ENCODE data around the gene CCDC187.

DNA sequence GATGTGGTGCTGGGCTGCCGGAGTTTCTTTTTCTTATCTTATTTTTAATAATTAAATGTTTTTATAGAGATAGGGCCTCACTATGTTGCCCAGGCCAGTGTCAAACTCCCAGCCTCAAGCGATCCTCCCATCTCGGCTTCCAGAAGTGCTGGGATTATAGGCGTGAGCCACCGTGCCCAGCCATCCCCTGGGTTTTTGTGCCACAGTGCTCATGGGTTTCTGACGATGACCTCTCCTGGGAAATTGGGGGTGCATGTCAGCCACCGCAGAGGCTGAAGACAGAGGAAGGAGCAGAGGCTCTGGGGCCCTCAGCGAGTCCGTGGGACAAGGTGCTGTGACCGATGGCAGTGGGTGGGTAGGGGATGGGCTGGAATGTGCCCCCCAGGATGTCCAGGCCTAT, 37.9 kb upstream of the CCDC187 start:
- TF ChIP-seq, protein P1, sequence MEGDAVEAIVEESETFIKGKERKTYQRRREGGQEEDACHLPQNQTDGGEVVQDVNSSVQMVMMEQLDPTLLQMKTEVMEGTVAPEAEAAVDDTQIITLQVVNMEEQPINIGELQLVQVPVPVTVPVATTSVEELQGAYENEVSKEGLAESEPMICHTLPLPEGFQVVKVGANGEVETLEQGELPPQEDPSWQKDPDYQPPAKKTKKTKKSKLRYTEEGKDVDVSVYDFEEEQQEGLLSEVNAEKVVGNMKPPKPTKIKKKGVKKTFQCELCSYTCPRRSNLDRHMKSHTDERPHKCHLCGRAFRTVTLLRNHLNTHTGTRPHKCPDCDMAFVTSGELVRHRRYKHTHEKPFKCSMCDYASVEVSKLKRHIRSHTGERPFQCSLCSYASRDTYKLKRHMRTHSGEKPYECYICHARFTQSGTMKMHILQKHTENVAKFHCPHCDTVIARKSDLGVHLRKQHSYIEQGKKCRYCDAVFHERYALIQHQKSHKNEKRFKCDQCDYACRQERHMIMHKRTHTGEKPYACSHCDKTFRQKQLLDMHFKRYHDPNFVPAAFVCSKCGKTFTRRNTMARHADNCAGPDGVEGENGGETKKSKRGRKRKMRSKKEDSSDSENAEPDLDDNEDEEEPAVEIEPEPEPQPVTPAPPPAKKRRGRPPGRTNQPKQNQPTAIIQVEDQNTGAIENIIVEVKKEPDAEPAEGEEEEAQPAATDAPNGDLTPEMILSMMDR (conservative IDR thresholded peaks at IDR 0.05), result no peak
- no peak for TF ChIP-seq EZH2 (IDR thresholded peaks at IDR 0.05; ENCODE audit: low read depth)
